M059J (cell line): ENCODE results near the gene R3HDM2. TPM values are rescaled to one million over a fixed set of nuclear protein-coding genes. Genes with fewer than 3 reads are reported as not detected.

ENCODE experiments used
- DNase-seq: peaks from one replicate; pipeline ENCODE4 v3.0.0-alpha.2; 2012; ENCODE audit warnings: low read depth
- total RNA-seq: library from RNA; depleted of rRNA; stranded (reverse); fragments of >200 nt; shearing (Covaris generic); gene quantifications from 2 replicates; pipeline ENCODE4 v1.2.3, GENCODE V29; 2014; rRNA removed

Gene R3HDM2
- total RNA-seq, result 12.1 and 16.4 TPM in 2 replicates

- DNase-seq, result peak; percentile 92
Measured at GRCh38 chr12:57430931-57431566, at the start of gene R3HDM2. R3HDM2 (minus strand) TSS chr12:57431043; CDS start chr12:57310428, 120,615 bp downstream.

GRCh38 chr12:57479376-57480115 is 48.7 kb upstream of the R3HDM2 start, which contains the start of gene ARHGAP9:
ARHGAP9 (minus strand) TSS chr12:57479866; CDS start chr12:57479406, 460 bp downstream.
- DNase-seq, result peak; percentile 38

GRCh38 chr12:57479043-57479375 is 48.2 kb upstream of the R3HDM2 start:
- no peak for DNase-seq

GRCh38 chr12:57477710-57478681 is 47.2 kb upstream of the R3HDM2 start:
- DNase-seq, result peak; percentile 38

- DNase-seq, result no peak
Measured at GRCh38 chr12:57476993-57477709, 46.3 kb upstream of the R3HDM2 start.

GRCh38 chr12:57476162-57476992 is 45.5 kb upstream of the R3HDM2 start:
- no peak for DNase-seq

GRCh38 chr12:57475271-57476161 is 44.7 kb upstream of the R3HDM2 start:
- no peak for DNase-seq

GRCh38 chr12:57474862-57475261 is 44.0 kb upstream of the R3HDM2 start:
- no peak for DNase-seq

GRCh38 chr12:57474430-57474829 is 43.6 kb upstream of the R3HDM2 start:
- no peak for DNase-seq

- no peak for DNase-seq
Measured at GRCh38 chr12:57473886-57474285, 43.0 kb upstream of the R3HDM2 start.

- no peak for DNase-seq
Measured at GRCh38 chr12:57473392-57473791, 42.5 kb upstream of the R3HDM2 start.

- DNase-seq, result no peak
Measured at GRCh38 chr12:57472391-57472790, 41.5 kb upstream of the R3HDM2 start.

- DNase-seq, result no peak
Measured at GRCh38 chr12:57471661-57472060, 40.8 kb upstream of the R3HDM2 start.

GRCh38 chr12:57470970-57471656 is 40.3 kb upstream of the R3HDM2 start:
- DNase-seq, result no peak

- DNase-seq, result no peak
Measured at GRCh38 chr12:57470286-57470969, 39.6 kb upstream of the R3HDM2 start.

GRCh38 chr12:57469296-57470164 is 38.7 kb upstream of the R3HDM2 start:
- DNase-seq, result no peak

GRCh38 chr12:57467915-57468314 is 37.1 kb upstream of the R3HDM2 start:
- DNase-seq, result no peak
